B cell (primary cell): ENCODE measurements around the gene PRDM15. TPM values are rescaled to one million over a fixed set of nuclear protein-coding genes. Genes with fewer than 3 reads are reported as not detected.

Source experiments
- ATAC-seq: fragments of 200-7000 bp; cut with Tn5 transposase; one replicate; pipeline ENCODE4 v1.10.0; 2021; ENCODE audit warnings: low read depth, mild to moderate bottlenecking, moderate number of reproducible peaks, moderate library complexity
- CTCF ChIA-PET: fragments of 350-600 bp; sonication (Branson Sonifier 250); formaldehyde crosslinking; loops from one replicate; lab custom pipeline; 2021; ENCODE audit warnings: antibody characterized with exemption, inconsistent platforms; lab: Charles Lee
- POLR2A ChIA-PET: fragments of 350-600 bp; sonication (Branson Sonifier 250); formaldehyde crosslinking; loops from one replicate; lab custom pipeline; 2021; ENCODE audit warnings: antibody characterized with exemption; lab: Charles Lee
- DNase-seq: peaks from one replicate; pipeline ENCODE4 v3.0.0; 2013
- H2AFZ ChIP-seq: 2 replicates; pipeline ENCODE4 v1.6.1; 2012; ENCODE audit warnings: mild to moderate bottlenecking, low read depth, low read length; ENCODE audit not compliant: insufficient read depth, poor library complexity, severe bottlenecking
- H3K27ac ChIP-seq, 2 donors: 1 replicate in 1 of 2; 2 replicates in 1 of 2; pipeline ENCODE4 v1.5.1; 2012 to 2013; ENCODE audit warnings: low read length in 2 of 2, mild to moderate bottlenecking in 2 of 2, moderate library complexity in 1 of 2
- H3K27me3 ChIP-seq, 4 experiments: fragments of 200-600 bp in 1 of 4; sonication (generic) in 1 of 4; replicated peaks in 1 of 4; 1 replicate in 2 of 4; 2 replicates in 2 of 4; pipeline versions ENCODE4 v1.6.1 to v1.7.0; 2013 to 2016; ENCODE audit warnings: low read length in 3 of 4, mild to moderate bottlenecking in 2 of 4, mixed read lengths in 1 of 4, moderate library complexity in 1 of 4; ENCODE audit not compliant: insufficient read depth in 4 of 4, control insufficient read depth in 3 of 4; ENCODE audit errors: control extremely low read depth in 1 of 4
- H3K36me3 ChIP-seq, 2 experiments: replicated peaks in 1 of 2; 1 replicate in 1 of 2; 2 replicates in 1 of 2; pipeline versions ENCODE4 v1.6.1 to v1.7.1; 2013; ENCODE audit warnings: low read length in 1 of 2; ENCODE audit not compliant: insufficient read depth in 2 of 2, control insufficient read depth in 1 of 2; ENCODE audit errors: control extremely low read depth in 1 of 2, extremely low read depth in 1 of 2
- H3K4me1 ChIP-seq, 2 donors: fragments of 200-600 bp in 1 of 2; sonication (generic) in 1 of 2; 1 replicate in 1 of 2; 2 replicates in 1 of 2; pipeline versions ENCODE4 v1.5.1 to v1.6.1; 2013 to 2017; ENCODE audit warnings: low read length in 2 of 2; ENCODE audit not compliant: control insufficient read depth in 2 of 2, insufficient read depth in 2 of 2
- H3K4me2 ChIP-seq: replicated peaks from 2 replicates; pipeline ENCODE3; 2012; ENCODE audit warnings: mild to moderate bottlenecking, low read depth, low read length; ENCODE audit not compliant: poor library complexity, severe bottlenecking
- H3K4me3 ChIP-seq, 5 experiments: fragments of 200-600 bp in 1 of 5; sonication (generic) in 1 of 5; 1 replicate in 3 of 5; 2 replicates in 2 of 5; pipeline versions ENCODE4 v1.5.1 to v1.7.0; 2011 to 2016; ENCODE audit warnings: low read length in 4 of 5, mild to moderate bottlenecking in 4 of 5, low read depth in 2 of 5, control low read depth in 1 of 5, moderate library complexity in 1 of 5; ENCODE audit not compliant: insufficient read depth in 1 of 5; ENCODE audit errors: control extremely low read depth in 1 of 5, extremely low read depth in 1 of 5
- H3K79me2 ChIP-seq: fragments of 200-600 bp; sonication (generic); one replicate; pipeline ENCODE4 v1.6.0; 2016; ENCODE audit warnings: low read length; ENCODE audit not compliant: control insufficient read depth, insufficient read depth
- H3K9ac ChIP-seq: fragments of 200-600 bp; sonication (generic); 2 replicates; pipeline ENCODE4 v1.6.1; 2017; ENCODE audit warnings: mild to moderate bottlenecking, low read length, moderate library complexity
- H3K9me3 ChIP-seq, 3 donors: one replicate each; pipeline versions ENCODE4 v1.6.1 to v1.7.1; 2013; ENCODE audit warnings: low read length in 2 of 3; ENCODE audit not compliant: control insufficient read depth in 2 of 3, insufficient read depth in 1 of 3; ENCODE audit errors: control extremely low read depth in 1 of 3
- H4K20me1 ChIP-seq: 2 replicates; pipeline ENCODE4 v1.6.0; 2012; ENCODE audit warnings: mild to moderate bottlenecking, low read length; ENCODE audit not compliant: insufficient read depth, control insufficient read depth, poor library complexity, severe bottlenecking
- H3K27ac Mint-ChIP-seq: one replicate; pipeline ENCODE4 v1.8.0; 2021; ENCODE audit warnings: mixed read lengths
- H3K27me3 Mint-ChIP-seq: one replicate; pipeline ENCODE4 v1.8.0; 2021; ENCODE audit warnings: mixed read lengths
- H3K4me1 Mint-ChIP-seq: one replicate; pipeline ENCODE4 v1.8.0; 2021; ENCODE audit warnings: mixed read lengths
- H3K4me3 Mint-ChIP-seq: one replicate; pipeline ENCODE4 v1.8.0; 2021; ENCODE audit warnings: mixed read lengths
- H3K9me3 Mint-ChIP-seq: one replicate; pipeline ENCODE4 v1.8.0; 2022; ENCODE audit warnings: mixed read lengths; ENCODE audit not compliant: insufficient read depth
- EZH2 ChIP-seq: IDR thresholded peaks from 2 replicates; pipeline ENCODE4 v1.6.1; 2012; ENCODE audit warnings: borderline replicate concordance, low read depth, mild to moderate bottlenecking, moderate library complexity, low read length; ENCODE audit not compliant: insufficient read depth, poor library complexity, severe bottlenecking
- WGBS: methylation state at CpG from one replicate; pipeline ENCODE4 v1.1.5; 2013; ENCODE audit warnings: missing lambda C conversion rate; ENCODE audit not compliant: insufficient coverage; 5-methylcytosine and 5-hydroxymethylcytosine counted together
- intact Hi-C: fragments of 100-400 bp; cut with micrococcal nuclease; formaldehyde crosslinking; loops from one replicate; pipeline ENCODE4 v1.10.0; 2022
- polyA plus RNA-seq: library from polyadenylated mRNA; depleted of rRNA; stranded (reverse); fragments of >200 nt; gene quantifications from 2 replicates; pipeline ENCODE4 v1.2.3, GENCODE V29; 2012
- total RNA-seq, 2 donors: library from RNA; stranded (reverse); fragments of 120-200 nt in 1 of 2; gene quantifications; 1 replicate in 1 of 2; 2 replicates in 1 of 2; pipeline versions ENCODE4 v1.2.3 to v1.2.4, GENCODE V29; 2013 to 2022
- TF ChIP-seq, protein P1 (sequence below): fragments of 200-600 bp; IDR thresholded peaks from one replicate; pipeline ENCODE4 v1.8.0; 2022; ENCODE audit warnings: antibody characterized with exemption, mild to moderate bottlenecking

The PRDM15 gene
- total and polyA plus RNA-seq, 2 donors (not counting 1 experiment from before 2014, with no cell fraction given) = 21.3 to 29.2 TPM

DNA sequence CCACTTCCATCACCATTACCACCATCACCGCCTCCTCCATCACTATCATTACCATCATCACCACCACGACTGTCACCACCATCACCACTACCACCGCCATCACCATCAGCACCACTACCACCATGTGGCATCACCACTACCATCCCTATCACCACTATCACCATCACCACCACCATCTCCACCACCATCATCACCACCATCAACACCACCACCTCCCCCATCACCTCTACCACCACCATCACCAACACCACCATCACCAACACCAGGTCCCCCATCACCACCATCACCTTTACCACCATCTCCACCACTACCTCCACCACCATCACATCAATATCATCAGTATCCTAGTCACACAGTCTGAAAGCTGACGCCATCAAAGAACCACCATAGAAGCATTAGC, 72.4 kb downstream of the PRDM15 start:
- H3K4me1 Mint-ChIP-seq = no peaks in the 10 kb centered on the region
- intact Hi-C loops = no loop called here
- H3K9me3 ChIP-seq = no peaks in the 10 kb centered on the region
- peaks cover 4% of the 10 kb centered on the region for H3K9me3 Mint-ChIP-seq
- CTCF ChIA-PET = interaction anchor here (1.3 kb wide), 1 partner anchor 10 kb away, joined by 6 read pairs; no protein-coding TSS in a partner anchor
- no peaks in the 10 kb centered on the region for H3K27me3 Mint-ChIP-seq
- no peaks in the 10 kb centered on the region for H3K4me1 ChIP-seq
- H3K4me3 ChIP-seq = no peak overlapping the region
- H3K27ac Mint-ChIP-seq = no peak overlapping the region
- H4K20me1 ChIP-seq = peaks cover 5% of the 10 kb centered on the region
- H3K36me3 ChIP-seq = peaks cover 0 to 49% of the 10 kb centered on the region in 2 experiments
- no peak overlapping the region for H2AFZ ChIP-seq
- WGBS = 100% methylated on average over 3 of the region's 4 CpGs
- TF ChIP-seq, protein P1, sequence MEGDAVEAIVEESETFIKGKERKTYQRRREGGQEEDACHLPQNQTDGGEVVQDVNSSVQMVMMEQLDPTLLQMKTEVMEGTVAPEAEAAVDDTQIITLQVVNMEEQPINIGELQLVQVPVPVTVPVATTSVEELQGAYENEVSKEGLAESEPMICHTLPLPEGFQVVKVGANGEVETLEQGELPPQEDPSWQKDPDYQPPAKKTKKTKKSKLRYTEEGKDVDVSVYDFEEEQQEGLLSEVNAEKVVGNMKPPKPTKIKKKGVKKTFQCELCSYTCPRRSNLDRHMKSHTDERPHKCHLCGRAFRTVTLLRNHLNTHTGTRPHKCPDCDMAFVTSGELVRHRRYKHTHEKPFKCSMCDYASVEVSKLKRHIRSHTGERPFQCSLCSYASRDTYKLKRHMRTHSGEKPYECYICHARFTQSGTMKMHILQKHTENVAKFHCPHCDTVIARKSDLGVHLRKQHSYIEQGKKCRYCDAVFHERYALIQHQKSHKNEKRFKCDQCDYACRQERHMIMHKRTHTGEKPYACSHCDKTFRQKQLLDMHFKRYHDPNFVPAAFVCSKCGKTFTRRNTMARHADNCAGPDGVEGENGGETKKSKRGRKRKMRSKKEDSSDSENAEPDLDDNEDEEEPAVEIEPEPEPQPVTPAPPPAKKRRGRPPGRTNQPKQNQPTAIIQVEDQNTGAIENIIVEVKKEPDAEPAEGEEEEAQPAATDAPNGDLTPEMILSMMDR = no peak
- no peak for TF ChIP-seq EZH2
- peaks cover 2% of the 10 kb centered on the region for H3K79me2 ChIP-seq
- H3K9ac ChIP-seq = no peak overlapping the region
- no peak overlapping the region for H3K4me2 ChIP-seq
- H3K27me3 ChIP-seq = no peaks in the 10 kb centered on the region
- POLR2A ChIA-PET = no interaction called here
- H3K27ac ChIP-seq = no peak overlapping the region
- no peak overlapping the region for H3K4me3 Mint-ChIP-seq
- ATAC-seq (no peak), DNase-seq (no peak)

DNA sequence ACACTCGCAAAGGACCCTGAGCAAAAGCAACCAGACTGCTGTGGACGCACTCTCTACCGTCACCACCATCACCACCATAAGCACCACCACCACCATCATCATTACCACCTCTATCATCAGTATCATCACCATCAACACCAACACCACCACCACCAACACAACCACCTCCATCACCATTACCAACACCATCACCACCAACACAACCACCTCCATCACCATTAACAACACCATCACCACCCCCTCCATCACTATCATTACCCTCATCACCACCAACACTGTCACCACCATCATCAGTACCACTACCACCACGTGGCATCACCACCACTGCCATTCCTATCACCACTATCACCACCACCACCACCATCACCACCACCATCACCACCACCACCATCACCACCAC, 73.5 kb downstream of the PRDM15 start:
- 98% methylated on average over 4 of the region's 4 CpGs for WGBS
- peaks cover 2% of the 10 kb centered on the region for H3K79me2 ChIP-seq
- Mint-ChIP-seq H3K27me3 (no peaks in the 10 kb centered on the region), H3K4me3 (no peak overlapping the region), H3K4me1 (no peaks in the 10 kb centered on the region), H3K9me3 (peaks cover 4% of the 10 kb centered on the region), H3K27ac (no peak overlapping the region)
- no peaks in the 10 kb centered on the region for H3K27me3 ChIP-seq
- CTCF ChIA-PET = no interaction called here
- H3K9me3 ChIP-seq = no peaks in the 10 kb centered on the region
- H3K4me1 ChIP-seq = no peaks in the 10 kb centered on the region
- no peak overlapping the region for H2AFZ ChIP-seq
- ATAC-seq (no peak), DNase-seq (no peak)
- no peak overlapping the region for H3K9ac ChIP-seq
- POLR2A ChIA-PET = no interaction called here
- no peak for TF ChIP-seq EZH2
- TF ChIP-seq, protein P1 = no peak
- peaks cover 5% of the 10 kb centered on the region for H4K20me1 ChIP-seq
- H3K27ac ChIP-seq = no peak overlapping the region
- intact Hi-C loops = no loop called here
- peaks cover 0 to 57% of the 10 kb centered on the region in 2 experiments for H3K36me3 ChIP-seq
- no peak overlapping the region for H3K4me2 ChIP-seq
- no peak overlapping the region for H3K4me3 ChIP-seq
